GM12873 (cell line): ENCODE measurements around the gene ZNF48.

Experiments
- CTCF ChIP-seq: IDR thresholded peaks from 2 replicates; pipeline ENCODE4 v1.5.1; 2012; ENCODE audit warnings: low read depth, mild to moderate bottlenecking, moderate library complexity, low read length, control low read depth; ENCODE audit not compliant: insufficient read depth; ENCODE audit errors: missing control alignments

The ZNF48 gene

GRCh38 chr16:30434852-30435251 is 39.6 kb downstream of the ZNF48 start:
- TF ChIP-seq CTCF, result no peak

GRCh38 chr16:30437511-30438046 is 42.4 kb downstream of the ZNF48 start:
- TF ChIP-seq CTCF, result no peak

- no peak for TF ChIP-seq CTCF
Observed at GRCh38 chr16:30438835-30439234, 43.6 kb downstream of the ZNF48 start.

GRCh38 chr16:30439720-30440348 is 44.6 kb downstream of the ZNF48 start:
- TF ChIP-seq CTCF, result no peak

- TF ChIP-seq CTCF, result no peak
Observed at GRCh38 chr16:30443631-30444030, 48.4 kb downstream of the ZNF48 start.

GRCh38 chr16:30444231-30445148 is 49.3 kb downstream of the ZNF48 start:
- TF ChIP-seq CTCF, result no peak

- TF ChIP-seq CTCF, result no peak
Observed at GRCh38 chr16:30445149-30445407, 49.9 kb downstream of the ZNF48 start.
